Subcutaneous abdominal adipose tissue (tissue), 5 donors: ENCODE data around the gene HAND1.

ENCODE experiments used
- H3K27ac ChIP-seq: one replicate; pipeline ENCODE4 v1.7.0; 2013; ENCODE audit warnings: low read depth, mild to moderate bottlenecking, inconsistent platforms, low read length, moderate library complexity
- H3K27me3 ChIP-seq, 5 donors: one replicate each; pipeline ENCODE4 v1.7.0; 2013; ENCODE audit warnings: low read length in 5 of 5, inconsistent platforms in 1 of 5; ENCODE audit not compliant: control insufficient read depth in 5 of 5, insufficient read depth in 4 of 5
- H3K36me3 ChIP-seq, 5 donors: one replicate each; pipeline ENCODE4 v1.7.0; 2013; ENCODE audit warnings: low read length in 5 of 5; ENCODE audit not compliant: control insufficient read depth in 5 of 5, insufficient read depth in 5 of 5
- H3K4me1 ChIP-seq, 5 donors: one replicate each; pipeline ENCODE4 v1.7.0; 2013; ENCODE audit warnings: low read length in 5 of 5, mild to moderate bottlenecking in 3 of 5, moderate library complexity in 1 of 5; ENCODE audit not compliant: control insufficient read depth in 5 of 5, insufficient read depth in 5 of 5
- H3K4me3 ChIP-seq, 5 donors: one replicate each; pipeline ENCODE4 v1.7.0; 2013; ENCODE audit warnings: low read length in 5 of 5, low read depth in 1 of 5
- H3K9ac ChIP-seq, 5 donors: one replicate each; pipeline ENCODE4 v1.7.0; 2013; ENCODE audit warnings: low read length in 5 of 5, mild to moderate bottlenecking in 4 of 5, moderate library complexity in 3 of 5
- H3K9me3 ChIP-seq, 5 donors: one replicate each; pipeline ENCODE4 v1.7.0; 2013; ENCODE audit warnings: low read length in 5 of 5; ENCODE audit not compliant: control insufficient read depth in 5 of 5
- donor health status: healthy.
- donor health status: healthy.
- donor health status: healthy.
- donor health status: healthy.
- donor health status: healthy.

HAND1 gene

GRCh38 chr5:154487541-154487940, 9.5 kb upstream of the HAND1 start:
- no peaks in the 10 kb centered on the region for H3K9me3 ChIP-seq
- peaks cover 35 to 66% (median 59%) of the 10 kb centered on the region in 5 donors for H3K27me3 ChIP-seq
- no peaks in the 10 kb centered on the region for H3K36me3 ChIP-seq
- H3K4me3 ChIP-seq, result no peak overlapping the region
- peaks cover 0 to 23% (median 16%) of the 10 kb centered on the region in 5 donors for H3K4me1 ChIP-seq
- no peak overlapping the region for H3K9ac ChIP-seq
- no peak overlapping the region for H3K27ac ChIP-seq

DNA sequence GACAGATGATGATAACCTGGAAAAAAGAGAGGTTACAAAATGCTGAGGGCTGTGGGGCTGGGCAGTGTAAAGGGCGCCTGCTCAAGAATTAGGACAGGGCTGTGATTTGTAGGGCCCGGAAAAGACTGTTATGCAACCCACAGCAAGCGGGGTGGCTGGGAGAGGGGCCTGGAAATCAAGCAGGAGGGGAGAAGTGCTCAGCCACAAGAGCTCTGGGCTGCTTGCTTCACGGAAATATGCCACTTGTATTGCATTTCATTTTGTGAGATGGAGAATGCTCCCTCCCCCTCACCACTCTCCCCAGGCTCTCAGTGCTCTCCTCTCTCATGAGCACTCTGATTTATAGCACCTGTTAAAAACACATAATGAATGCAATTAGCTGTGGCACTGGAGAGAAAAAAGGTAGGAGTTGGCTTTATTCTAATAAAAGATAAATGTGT, 8.4 kb upstream of the HAND1 start:
- Histone ChIP-seq H3K9ac (no peak overlapping the region), H3K27ac (no peak overlapping the region), H3K4me3 (no peak overlapping the region), H3K9me3 (no peaks in the 10 kb centered on the region), H3K36me3 (no peaks in the 10 kb centered on the region), H3K4me1 (peaks cover 0 to 23% (median 16%) of the 10 kb centered on the region in 5 donors), H3K27me3 (peaks cover 46 to 75% (median 65%) of the 10 kb centered on the region in 5 donors)

DNA sequence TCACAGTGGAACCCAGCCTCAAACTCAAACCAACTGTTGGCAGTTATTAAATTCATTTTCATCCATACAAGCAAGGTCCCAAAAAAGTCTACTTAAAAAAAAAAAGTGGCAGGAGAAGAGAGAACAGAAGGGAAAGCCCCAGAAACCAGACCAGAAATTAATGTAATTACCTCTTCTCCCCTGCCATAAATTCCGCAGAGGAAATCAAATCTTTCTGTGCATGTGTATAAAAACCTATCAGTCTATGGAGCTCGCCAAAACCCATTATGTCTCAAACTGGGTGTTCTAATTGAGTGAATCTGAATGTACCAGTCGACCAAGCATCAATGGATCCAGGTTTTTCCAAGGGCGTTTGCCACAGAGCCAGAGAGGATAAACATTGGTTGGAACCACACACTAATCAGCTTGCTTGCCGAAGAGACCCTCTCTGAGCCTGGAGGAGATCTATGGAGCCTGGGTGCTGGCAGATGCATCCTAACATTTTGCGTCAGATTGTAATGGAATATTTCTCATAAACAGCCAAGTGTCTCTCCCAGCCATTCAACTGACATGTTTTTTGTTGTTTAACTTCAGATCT, 7.9 kb upstream of the HAND1 start:
- Histone ChIP-seq H3K27me3 (peaks cover 51 to 80% (median 70%) of the 10 kb centered on the region in 5 donors), H3K4me1 (peaks cover 0 to 23% (median 16%) of the 10 kb centered on the region in 5 donors)

DNA sequence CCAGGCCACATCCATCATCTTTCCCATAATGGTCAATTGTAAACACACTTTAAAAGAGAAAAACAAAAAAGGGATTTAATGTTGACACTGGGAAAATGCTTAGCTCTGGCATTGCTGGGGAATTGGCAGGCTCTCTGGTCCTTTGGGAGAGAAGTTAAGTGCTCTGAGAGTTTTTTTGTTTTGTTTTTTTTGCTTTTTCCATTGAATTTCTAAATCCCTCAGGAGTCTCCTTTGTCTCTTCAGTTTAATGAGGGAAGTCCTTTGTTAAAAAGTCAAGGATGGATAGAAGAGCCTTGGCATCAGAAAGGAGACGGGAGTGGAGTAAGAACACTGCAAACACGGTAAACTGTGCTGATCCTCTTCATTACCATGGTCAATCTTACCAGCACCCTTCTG, 7.1 kb upstream of the HAND1 start:
- H3K27ac ChIP-seq, result no peak overlapping the region
- no peak overlapping the region for H3K9ac ChIP-seq
- H3K36me3 ChIP-seq, result no peaks in the 10 kb centered on the region
- peaks cover 0 to 23% (median 16%) of the 10 kb centered on the region in 5 donors for H3K4me1 ChIP-seq
- peaks cover 58 to 85% (median 79%) of the 10 kb centered on the region in 5 donors for H3K27me3 ChIP-seq
- no peak overlapping the region for H3K4me3 ChIP-seq
- no peaks in the 10 kb centered on the region for H3K9me3 ChIP-seq

More for the DNA sequence above, 7.9 kb upstream of the HAND1 start:
- H3K27ac ChIP-seq, result no peak overlapping the region
- no peaks in the 10 kb centered on the region for H3K36me3 ChIP-seq
- no peak overlapping the region for H3K9ac ChIP-seq
- no peaks in the 10 kb centered on the region for H3K9me3 ChIP-seq
- no peak overlapping the region for H3K4me3 ChIP-seq

DNA sequence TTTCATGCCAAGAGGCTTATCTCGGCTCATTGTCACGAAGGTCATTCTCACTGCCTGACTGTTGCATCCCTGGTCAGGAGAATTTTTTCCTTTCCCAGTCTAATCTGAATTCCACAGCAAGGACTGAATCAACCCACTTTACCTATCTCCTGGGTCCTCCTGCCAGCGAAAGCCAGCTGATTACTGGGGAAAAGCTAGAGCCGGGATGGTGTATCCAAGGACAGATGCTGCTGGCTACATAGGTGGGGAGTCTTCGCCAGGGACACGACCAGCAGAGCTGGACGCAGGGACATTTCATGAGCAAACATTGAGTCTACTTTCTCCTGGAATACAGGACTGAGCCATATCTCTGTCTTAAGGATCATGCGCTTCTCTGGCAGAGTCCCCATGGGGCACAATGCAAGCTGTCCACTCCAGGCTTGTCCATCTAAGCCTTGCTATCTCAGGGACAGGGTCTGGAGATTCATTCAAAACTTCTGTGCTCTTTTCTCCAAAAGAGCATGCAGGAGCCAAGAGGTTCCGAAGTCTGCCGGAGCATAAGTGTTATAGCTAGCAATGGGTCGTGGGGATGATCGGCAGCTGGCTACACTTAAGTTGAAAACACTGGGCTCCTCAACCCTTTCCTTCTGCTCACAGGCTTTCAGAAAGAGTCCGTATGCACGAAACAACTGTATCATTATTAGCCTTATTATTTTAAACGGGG, 6.5 kb upstream of the HAND1 start:
- H3K4me1 ChIP-seq, result peaks cover 0 to 23% (median 16%) of the 10 kb centered on the region in 5 donors
- H3K36me3 ChIP-seq, result no peaks in the 10 kb centered on the region
- no peak overlapping the region for H3K4me3 ChIP-seq
- no peak overlapping the region for H3K27ac ChIP-seq
- H3K9ac ChIP-seq, result no peak overlapping the region
- peaks cover 64 to 87% (median 84%) of the 10 kb centered on the region in 5 donors for H3K27me3 ChIP-seq
- no peaks in the 10 kb centered on the region for H3K9me3 ChIP-seq

DNA sequence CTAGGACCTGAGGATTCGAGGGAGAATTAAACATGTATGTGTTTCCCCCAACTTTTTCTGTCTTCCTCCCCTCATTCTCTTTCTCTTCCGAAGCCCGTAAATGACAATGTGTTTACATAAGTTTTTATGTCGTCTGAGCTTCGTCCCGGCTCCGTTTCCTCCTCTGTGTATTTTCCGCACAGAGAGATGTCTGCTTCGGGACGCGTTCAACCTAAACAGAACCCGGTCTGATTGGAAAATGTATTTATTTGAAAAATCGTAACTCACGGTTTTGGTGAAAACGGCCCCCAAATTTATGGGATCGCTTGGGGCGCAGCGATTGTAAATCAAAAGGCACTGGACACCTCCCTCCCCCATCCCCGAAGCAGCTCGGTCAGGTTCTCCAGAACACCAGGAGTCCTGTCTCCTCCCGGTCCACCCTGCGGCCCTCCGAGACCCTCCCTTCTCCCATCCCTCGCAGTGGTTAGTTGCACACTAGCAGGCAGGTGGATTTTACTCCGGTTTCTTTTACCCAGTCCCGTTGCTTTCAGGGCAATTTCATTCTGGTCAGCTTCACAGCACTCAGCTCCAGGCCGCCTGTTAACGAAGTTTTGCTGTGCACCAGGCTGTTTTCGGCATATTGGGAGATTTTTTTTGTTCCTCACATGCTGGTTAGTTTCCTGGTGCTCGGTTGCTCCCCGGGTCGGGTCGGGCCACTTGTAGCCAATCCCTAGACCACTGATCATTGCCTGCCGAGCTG, 5.8 kb upstream of the HAND1 start:
- Histone ChIP-seq H3K27ac (no peak overlapping the region), H3K9ac (no peak overlapping the region), H3K36me3 (no peaks in the 10 kb centered on the region), H3K9me3 (no peaks in the 10 kb centered on the region), H3K4me3 (no peak overlapping the region), H3K27me3 (peaks cover 71 to 93% (median 89%) of the 10 kb centered on the region in 5 donors), H3K4me1 (peaks cover 0 to 31% (median 21%) of the 10 kb centered on the region in 5 donors)

DNA sequence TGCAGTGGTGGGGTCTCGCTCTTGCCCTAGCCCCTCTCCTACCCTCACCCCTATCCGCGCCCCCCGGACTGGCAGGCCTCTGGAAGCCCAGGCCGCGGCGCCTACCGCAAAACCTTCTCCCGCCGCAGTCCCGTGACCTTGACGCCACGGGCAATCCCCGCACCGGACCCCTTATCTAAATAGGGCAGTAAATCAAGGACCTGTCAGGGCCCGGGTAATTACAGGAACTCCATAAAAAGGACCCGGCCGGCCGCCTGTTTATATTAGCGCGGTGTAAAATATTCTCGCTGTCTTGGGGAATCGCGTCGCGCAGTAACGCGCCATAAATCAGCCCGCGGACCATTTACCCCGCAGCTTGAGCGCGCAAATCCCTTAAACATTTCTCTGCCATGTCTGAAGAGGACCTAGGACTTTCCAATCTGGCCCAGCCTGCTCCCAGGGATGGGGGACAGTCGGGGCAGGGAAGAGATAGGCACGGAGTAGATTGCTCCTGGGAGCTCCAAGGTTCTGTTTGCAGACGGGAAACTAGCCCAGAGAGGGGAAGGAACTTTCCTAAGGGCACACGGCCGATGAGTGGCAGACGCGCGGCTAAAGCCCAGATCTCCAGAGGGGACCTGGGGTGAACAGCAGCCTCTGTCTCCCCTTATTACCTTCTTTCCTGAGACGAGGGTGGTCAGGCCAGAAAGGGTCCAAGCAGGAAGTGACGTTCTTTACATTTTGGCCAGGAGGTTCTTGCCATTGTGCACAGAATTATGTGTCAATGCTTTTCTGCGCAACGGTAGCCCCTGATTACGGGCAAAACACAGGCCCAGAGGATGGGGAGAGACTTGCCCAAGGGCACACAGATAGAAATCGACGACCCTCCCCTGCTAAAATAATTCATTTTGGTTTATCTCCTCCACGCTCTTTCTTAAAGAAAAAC, 4.8 kb upstream of the HAND1 start:
- H3K36me3 ChIP-seq, result no peaks in the 10 kb centered on the region
- no peak overlapping the region for H3K9ac ChIP-seq
- H3K9me3 ChIP-seq, result no peaks in the 10 kb centered on the region
- peaks cover 0 to 40% (median 30%) of the 10 kb centered on the region in 5 donors for H3K4me1 ChIP-seq
- no peak overlapping the region for H3K4me3 ChIP-seq
- H3K27ac ChIP-seq, result no peak overlapping the region
- peaks cover 73 to 99% (median 94%) of the 10 kb centered on the region in 5 donors for H3K27me3 ChIP-seq

DNA sequence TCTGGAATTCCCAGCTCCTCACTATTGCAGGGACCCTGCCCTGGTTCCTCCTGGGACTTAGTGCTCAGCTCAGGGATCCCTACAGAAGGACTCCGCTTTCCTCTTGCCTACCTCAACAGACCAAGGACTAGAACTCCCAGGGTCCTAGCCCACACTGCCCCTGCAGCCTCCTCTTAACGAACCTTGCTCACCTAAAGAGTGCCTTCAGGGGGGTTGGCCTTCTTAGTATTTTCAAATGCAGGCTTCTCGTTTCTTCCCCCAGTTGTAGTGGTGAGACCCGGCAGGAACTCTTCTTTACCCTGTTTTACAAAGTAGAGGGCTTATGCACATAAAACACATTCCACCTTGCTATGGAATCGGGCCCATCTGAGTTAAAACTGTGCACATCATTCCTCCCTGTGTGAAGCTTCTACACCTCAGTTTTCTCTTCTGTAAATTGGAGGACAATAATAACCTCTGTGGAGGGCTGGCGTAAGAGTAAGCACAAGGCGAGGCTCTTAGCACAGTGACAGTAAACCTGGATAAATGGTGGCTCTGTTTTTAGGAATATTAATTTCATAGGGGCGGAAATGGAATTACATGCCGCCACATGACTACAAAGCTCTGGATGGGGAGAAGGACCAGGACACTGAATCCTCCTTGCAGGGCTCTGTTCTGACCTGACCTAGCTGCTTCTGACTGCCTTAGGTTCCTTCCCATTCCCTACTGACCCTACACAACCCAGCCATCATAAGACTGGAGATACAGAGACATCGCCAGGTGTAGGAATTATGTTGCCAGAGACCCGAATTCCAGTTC, 3.8 kb upstream of the HAND1 start:
- H3K4me1 ChIP-seq, result peaks cover 3 to 49% (median 40%) of the 10 kb centered on the region in 5 donors
- peaks cover 79 to 100% (median 95%) of the 10 kb centered on the region in 5 donors for H3K27me3 ChIP-seq
- no peaks in the 10 kb centered on the region for H3K9me3 ChIP-seq
- no peak overlapping the region for H3K4me3 ChIP-seq
- H3K36me3 ChIP-seq, result no peaks in the 10 kb centered on the region
- H3K27ac ChIP-seq, result no peak overlapping the region
- no peak overlapping the region for H3K9ac ChIP-seq

- Histone ChIP-seq H3K36me3 (no peaks in the 10 kb centered on the region), H3K27ac (no peak overlapping the region), H3K9ac (no peak overlapping the region), H3K4me3 (no peak overlapping the region), H3K9me3 (no peaks in the 10 kb centered on the region), H3K27me3 (peaks cover 81 to 100% (median 95%) of the 10 kb centered on the region in 5 donors), H3K4me1 (peaks cover 3 to 58% (median 50%) of the 10 kb centered on the region in 5 donors)
Measured at GRCh38 chr5:154480847-154481246, 2.8 kb upstream of the HAND1 start.
